ENCODE measurements around the gene MGARP. TPM values are rescaled to one million over a fixed set of nuclear protein-coding genes. Genes with fewer than 3 reads are reported as not detected.
A peak's percentile ranks its signal among the peaks of the same experiment; 100 is the strongest.

The MGARP gene
- total RNA-seq, 2 experiments from 2014 or later: not detected

- ChIA-PET POLR2A (interaction anchor here (1.3 to 2.9 kb wide), 4 partner anchors 11 to 229 kb away, joined by 4 to 27 read pairs (median 8); partner anchors contain the start of genes ELF2, NAA15 and NDUFC1), CTCF (interaction anchor here (1.5 to 3.7 kb wide), 4 partner anchors 11 to 140 kb away, joined by 3 to 15 read pairs (median 10); partner anchors contain the start of genes NAA15 and NDUFC1)
- peak overlapping the region; percentile 69 for H3K4me3 Mint-ChIP-seq
- intact Hi-C loops (cut with DNase I, micrococcal nuclease): no loop called here
- no peaks in the 10 kb centered on the region for H3K9me3 Mint-ChIP-seq
- no peak for ATAC-seq (ENCODE audit: poor library complexity)
- no peak for TF ChIP-seq CTCF (IDR thresholded peaks at IDR 0.05)
- DNase-seq: no peak
- H3K4me1 Mint-ChIP-seq (ENCODE audit: low read depth): peaks cover 78% of the 10 kb centered on the region
- Histone ChIP-seq H3K36me3 (ENCODE audit: insufficient read depth, low read length) (peaks cover 2% of the 10 kb centered on the region), H3K4me1 (ENCODE audit: insufficient read depth, low read length) (peaks cover 47% of the 10 kb centered on the region), H3K27me3 (ENCODE audit: control insufficient read depth in 1 of 2, insufficient read depth in 2 of 2, low read length in 2 of 2) (no peaks in the 10 kb centered on the region), H3K9me3 (ENCODE audit: control insufficient read depth in 1 of 2, insufficient read depth in 1 of 2, low read length in 2 of 2) (no peaks in the 10 kb centered on the region), H3K4me3 (ENCODE audit: low read length) (no peak overlapping the region), H3K27ac (ENCODE audit: low read depth in 1 of 2, low read length in 2 of 2) (no peak overlapping the region)
- H3K27me3 Mint-ChIP-seq: no peaks in the 10 kb centered on the region
- peak overlapping the region; percentile 92 for H3K27ac Mint-ChIP-seq
- H3K36me3 Mint-ChIP-seq (ENCODE audit: low read depth): peaks cover 20% of the 10 kb centered on the region
Measured at GRCh38 chr4:139312552-139313332, 32.7 kb upstream of the MGARP start.

- peaks cover 47% of the 10 kb centered on the region for H3K4me1 ChIP-seq (ENCODE audit: insufficient read depth, low read length)
- no peak for TF ChIP-seq CTCF (IDR thresholded peaks at IDR 0.05)
- Mint-ChIP-seq H3K36me3 (ENCODE audit: low read depth) (peaks cover 24% of the 10 kb centered on the region), H3K27ac (peak overlapping the region; percentile 92), H3K4me3 (no peak overlapping the region), H3K27me3 (no peaks in the 10 kb centered on the region), H3K9me3 (no peaks in the 10 kb centered on the region), H3K4me1 (ENCODE audit: low read depth) (peaks cover 78% of the 10 kb centered on the region)
- POLR2A ChIA-PET: interaction anchor here (1.3 to 2.9 kb wide), 4 partner anchors 10 to 228 kb away, joined by 4 to 27 read pairs (median 8); partner anchors contain the start of genes ELF2, NAA15 and NDUFC1
- intact Hi-C loops (cut with DNase I, micrococcal nuclease): no loop called here
- peaks cover 2% of the 10 kb centered on the region for H3K36me3 ChIP-seq (ENCODE audit: insufficient read depth, low read length)
- no peaks in the 10 kb centered on the region for H3K27me3 ChIP-seq (ENCODE audit: control insufficient read depth in 1 of 2, insufficient read depth in 2 of 2, low read length in 2 of 2)
- H3K27ac ChIP-seq (ENCODE audit: low read depth in 1 of 2, low read length in 2 of 2): peak overlapping the region in 1 of 2 donors; percentile 19
- DNase-seq (no peak), ATAC-seq (ENCODE audit: poor library complexity) (no peak)
- CTCF ChIA-PET: interaction anchor here (1.5 to 2.8 kb wide), 3 partner anchors 11 to 141 kb away, joined by 3 to 15 read pairs (median 5); partner anchors contain the start of gene NAA15
- no peaks in the 10 kb centered on the region for H3K9me3 ChIP-seq (ENCODE audit: control insufficient read depth in 1 of 2, insufficient read depth in 1 of 2, low read length in 2 of 2)
- H3K4me3 ChIP-seq (ENCODE audit: low read length): no peak overlapping the region
Measured at GRCh38 chr4:139311909-139312308, 31.9 kb upstream of the MGARP start.

- H3K36me3 Mint-ChIP-seq (ENCODE audit: low read depth): peaks cover 64% of the 10 kb centered on the region
- Histone ChIP-seq H3K36me3 (ENCODE audit: insufficient read depth, low read length) (peaks cover 5% of the 10 kb centered on the region), H3K27ac (ENCODE audit: low read depth in 1 of 2, low read length in 2 of 2) (no peak overlapping the region), H3K4me3 (ENCODE audit: low read length) (no peak overlapping the region), H3K4me1 (ENCODE audit: insufficient read depth, low read length) (peaks cover 35% of the 10 kb centered on the region), H3K9me3 (ENCODE audit: control insufficient read depth in 1 of 2, insufficient read depth in 1 of 2, low read length in 2 of 2) (no peaks in the 10 kb centered on the region), H3K27me3 (ENCODE audit: control insufficient read depth in 1 of 2, insufficient read depth in 2 of 2, low read length in 2 of 2) (no peaks in the 10 kb centered on the region)
- ChIA-PET POLR2A (interaction anchor here (1.4 kb wide), 1 partner anchor 9 kb away, joined by 4 read pairs; no protein-coding TSS in a partner anchor), CTCF (no interaction called here)
- no peak for TF ChIP-seq CTCF (IDR thresholded peaks at IDR 0.05)
- H3K27ac Mint-ChIP-seq: peak overlapping the region; percentile 94
- H3K27me3 Mint-ChIP-seq: no peaks in the 10 kb centered on the region
- peaks cover 79% of the 10 kb centered on the region for H3K4me1 Mint-ChIP-seq (ENCODE audit: low read depth)
- peak overlapping the region; percentile 31 for H3K4me3 Mint-ChIP-seq
- ATAC-seq (ENCODE audit: poor library complexity) (no peak), DNase-seq (no peak)
- intact Hi-C loops (cut with DNase I, micrococcal nuclease): loop anchor here (5.0 to 10.0 kb wide), 7 partner anchors 37 to 1070 kb away; partner anchors contain the start of genes MAML3 (in 1 of the 2), NOCT (in 1 of the 2) and SCOC (in 1 of the 2)
- no peaks in the 10 kb centered on the region for H3K9me3 Mint-ChIP-seq
Measured at GRCh38 chr4:139304920-139305319, 24.9 kb upstream of the MGARP start.
